Choroid plexus epithelial cell (primary cell): ENCODE data around the gene CAVIN2.

ENCODE experiments used
- DNase-seq: peaks from one replicate; pipeline ENCODE4 v3.0.0-alpha.2; 2010; ENCODE audit warnings: low read depth
- H3K4me3 ChIP-seq: 2 replicates; pipeline ENCODE4 v1.5.1; 2011; ENCODE audit warnings: low read depth, mild to moderate bottlenecking, control low read depth, low read length, moderate library complexity
- TF ChIP-seq, protein P1 (sequence below): conservative IDR thresholded peaks from 2 replicates; pipeline ENCODE4 v1.5.1; 2011; ENCODE audit warnings: low read depth, mild to moderate bottlenecking, control low read depth, inconsistent platforms, low read length, moderate library complexity

CAVIN2 gene

DNA sequence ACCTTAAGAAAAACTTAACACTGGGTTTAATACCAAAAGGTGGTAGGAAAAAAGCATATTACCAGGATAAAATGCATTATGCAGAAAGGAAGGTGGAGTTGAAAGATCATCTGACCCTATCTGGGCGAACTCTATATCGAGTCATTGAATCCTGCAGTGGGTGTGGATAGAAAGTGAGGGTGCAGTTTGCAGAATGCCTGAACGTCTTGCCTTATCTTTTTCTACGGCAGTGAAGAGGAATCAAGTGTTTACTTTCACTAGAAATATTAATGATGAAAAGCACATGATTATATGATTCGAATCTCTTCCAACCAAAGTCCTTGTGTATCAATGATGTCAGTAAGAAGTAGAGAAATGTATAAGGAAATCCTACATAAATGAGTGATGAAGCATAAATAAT, 4.3 kb upstream of the CAVIN2 start:
- TF ChIP-seq, protein P1, sequence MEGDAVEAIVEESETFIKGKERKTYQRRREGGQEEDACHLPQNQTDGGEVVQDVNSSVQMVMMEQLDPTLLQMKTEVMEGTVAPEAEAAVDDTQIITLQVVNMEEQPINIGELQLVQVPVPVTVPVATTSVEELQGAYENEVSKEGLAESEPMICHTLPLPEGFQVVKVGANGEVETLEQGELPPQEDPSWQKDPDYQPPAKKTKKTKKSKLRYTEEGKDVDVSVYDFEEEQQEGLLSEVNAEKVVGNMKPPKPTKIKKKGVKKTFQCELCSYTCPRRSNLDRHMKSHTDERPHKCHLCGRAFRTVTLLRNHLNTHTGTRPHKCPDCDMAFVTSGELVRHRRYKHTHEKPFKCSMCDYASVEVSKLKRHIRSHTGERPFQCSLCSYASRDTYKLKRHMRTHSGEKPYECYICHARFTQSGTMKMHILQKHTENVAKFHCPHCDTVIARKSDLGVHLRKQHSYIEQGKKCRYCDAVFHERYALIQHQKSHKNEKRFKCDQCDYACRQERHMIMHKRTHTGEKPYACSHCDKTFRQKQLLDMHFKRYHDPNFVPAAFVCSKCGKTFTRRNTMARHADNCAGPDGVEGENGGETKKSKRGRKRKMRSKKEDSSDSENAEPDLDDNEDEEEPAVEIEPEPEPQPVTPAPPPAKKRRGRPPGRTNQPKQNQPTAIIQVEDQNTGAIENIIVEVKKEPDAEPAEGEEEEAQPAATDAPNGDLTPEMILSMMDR, result no peak
- H3K4me3 ChIP-seq, result no peak overlapping the region
- no peak for DNase-seq

GRCh38 chr2:191848771-191849767, 2.2 kb upstream of the CAVIN2 start:
- H3K4me3 ChIP-seq, result no peak overlapping the region
- DNase-seq, result no peak
- TF ChIP-seq, protein P1, result no peak

DNA sequence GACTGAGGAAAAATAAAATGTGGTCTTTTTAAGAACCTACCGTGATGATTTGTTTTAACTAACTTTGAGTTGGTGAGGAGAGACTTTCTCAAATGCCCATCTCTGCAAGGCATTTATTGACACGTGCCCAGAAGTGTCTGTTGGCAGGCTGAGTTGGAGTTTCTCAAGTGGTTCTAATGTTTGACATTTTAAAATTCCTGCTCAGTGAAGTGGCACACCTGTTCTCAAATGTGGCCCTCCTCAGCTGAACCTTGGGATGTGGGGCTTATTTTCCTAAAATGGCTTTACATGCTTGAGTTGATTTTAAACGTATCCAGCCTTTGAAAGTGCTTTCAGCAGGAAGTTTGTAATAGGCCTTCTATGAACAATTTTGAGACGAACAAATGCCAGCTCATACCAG, 876 bp upstream of the CAVIN2 start:
- no peak overlapping the region for H3K4me3 ChIP-seq
- DNase-seq, result no peak
- TF ChIP-seq, protein P1, result no peak

DNA sequence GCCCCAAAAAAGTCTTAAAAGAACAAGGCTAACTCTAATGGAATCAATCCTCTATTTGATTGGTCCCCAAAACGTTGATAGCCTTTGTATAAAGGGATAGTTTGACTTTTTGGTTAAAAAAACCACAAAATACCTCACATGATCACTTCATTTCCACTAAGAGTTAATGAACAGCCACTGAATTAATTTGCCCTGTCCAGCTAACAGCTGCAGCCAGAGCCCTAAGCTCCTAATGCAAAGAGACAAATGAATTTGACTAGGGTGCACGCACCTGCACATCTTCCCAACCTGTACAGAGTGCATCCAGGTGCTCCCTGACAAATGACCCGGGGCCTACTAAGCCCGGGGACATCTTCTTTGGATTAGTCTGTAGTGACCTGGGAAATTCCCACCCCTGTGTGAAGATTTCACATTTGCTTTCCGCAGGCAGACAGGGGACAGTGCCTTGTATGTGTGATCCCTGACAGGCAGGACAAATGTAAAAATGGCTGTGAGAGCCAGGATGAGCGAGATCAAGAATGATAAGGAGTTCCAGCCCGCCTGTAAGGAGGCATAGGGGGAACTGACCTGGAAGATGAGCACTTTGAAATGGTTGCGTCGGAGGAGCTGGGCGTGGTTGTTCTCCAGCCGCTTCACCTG, 893 bp downstream of the CAVIN2 start:
- peak overlapping the region; percentile 59 for H3K4me3 ChIP-seq
- TF ChIP-seq, protein P1, result no peak
- no peak for DNase-seq

GRCh38 chr2:191845248-191845715, 1.6 kb downstream of the CAVIN2 start:
- TF ChIP-seq, protein P1, result no peak
- peak; percentile 40 for DNase-seq
- peak overlapping the region; percentile 59 for H3K4me3 ChIP-seq

DNA sequence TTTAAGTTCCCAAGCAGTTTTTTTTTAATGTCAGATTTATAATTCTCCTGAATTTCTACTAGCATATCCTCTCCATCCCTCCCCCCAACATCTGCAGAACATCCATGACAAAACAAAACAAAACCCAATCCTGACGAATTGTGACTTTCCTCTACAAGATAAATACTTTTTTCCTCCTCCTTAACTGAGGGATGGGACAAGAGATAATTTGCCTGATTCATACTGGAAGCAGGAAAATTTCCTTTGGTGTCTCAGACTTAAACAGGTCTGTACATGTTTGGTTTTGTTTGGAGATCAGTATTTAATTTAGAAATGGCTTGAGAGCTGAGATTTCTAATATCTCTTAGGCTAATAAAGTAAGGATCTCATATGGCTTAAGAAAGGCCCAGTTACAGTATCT, 2.2 kb downstream of the CAVIN2 start:
- TF ChIP-seq, protein P1, result no peak
- DNase-seq, result peak; percentile 14
- peak overlapping the region; percentile 59 for H3K4me3 ChIP-seq
